Left ventricle myocardium inferior (tissue), 1 donor: ENCODE results near the gene ETV7. TPM values are rescaled to one million over a fixed set of nuclear protein-coding genes. Genes with fewer than 3 reads are reported as not detected.

ENCODE experiments used
- DNase-seq: peaks from one replicate; pipeline ENCODE4 v3.0.0-alpha.2; 2020
- H3K27ac ChIP-seq: fragments of 200-600 bp; replicated peaks from 2 replicates; pipeline ENCODE4 v1.8.0; 2021
- H3K27me3 ChIP-seq: fragments of 200-600 bp; 2 replicates; pipeline ENCODE4 v1.8.0; 2021; ENCODE audit warnings: low read depth
- H3K36me3 ChIP-seq: fragments of 200-600 bp; 2 replicates; pipeline ENCODE4 v1.8.0; 2021
- H3K4me1 ChIP-seq: fragments of 200-600 bp; 2 replicates; pipeline ENCODE4 v1.8.0; 2021
- H3K4me3 ChIP-seq: fragments of 200-600 bp; 2 replicates; pipeline ENCODE4 v1.8.0; 2021; ENCODE audit warnings: mild to moderate bottlenecking, moderate library complexity
- H3K9me3 ChIP-seq: fragments of 200-600 bp; replicated peaks from 2 replicates; pipeline ENCODE4 v1.8.0; 2021
- CTCF ChIP-seq: fragments of 200-600 bp; IDR thresholded peaks from 2 replicates; pipeline ENCODE4 v1.8.0; 2021; ENCODE audit warnings: antibody characterized with exemption, mild to moderate bottlenecking, borderline replicate concordance
- intact Hi-C: fragments of 100-400 bp; cut with micrococcal nuclease; formaldehyde crosslinking; loops from one replicate; pipeline ENCODE4 v1.11.0; 2022
- total RNA-seq: library from RNA; stranded (reverse); fragmentation: NEBNext Ultra II Directional; extraction: Animal tissue kit (Norgen Biotek cat#: 25700); gene quantifications from one replicate; pipeline ENCODE4 v1.2.1, GENCODE V29; 2021
- donor health status: DM: no; HTN: yes; CAD: no; lungs with severe emphysema.

The ETV7 gene
- total RNA-seq, 1 donor from 2014 or later, result not detected

GRCh38 chr6:36355819-36356218, 31.6 kb downstream of the ETV7 start:
- no peak overlapping the region for H3K27ac ChIP-seq
- H3K27me3 ChIP-seq, result peaks cover 74% of the 10 kb centered on the region
- peaks cover 36% of the 10 kb centered on the region for H3K4me1 ChIP-seq
- intact Hi-C loops, result loop anchor here (10.0 kb wide), 1 partner anchor 51 kb away; no protein-coding TSS in a partner anchor
- H3K9me3 ChIP-seq, result peaks cover 8% of the 10 kb centered on the region
- TF ChIP-seq CTCF, result no peak
- DNase-seq, result no peak
- no peaks in the 10 kb centered on the region for H3K36me3 ChIP-seq
- H3K4me3 ChIP-seq, result no peak overlapping the region

GRCh38 chr6:36353411-36353915, 34.0 kb downstream of the ETV7 start:
- Histone ChIP-seq H3K27ac (no peak overlapping the region), H3K4me3 (no peak overlapping the region), H3K4me1 (peaks cover 30% of the 10 kb centered on the region), H3K36me3 (no peaks in the 10 kb centered on the region), H3K9me3 (peaks cover 8% of the 10 kb centered on the region), H3K27me3 (peaks cover 78% of the 10 kb centered on the region)
- no peak for TF ChIP-seq CTCF
- intact Hi-C loops, result loop anchor here (10.0 kb wide), 1 partner anchor 49 kb away; no protein-coding TSS in a partner anchor
- DNase-seq, result no peak

GRCh38 chr6:36352477-36353157, 34.9 kb downstream of the ETV7 start:
- no peak for DNase-seq
- no peak for TF ChIP-seq CTCF
- Histone ChIP-seq H3K36me3 (no peaks in the 10 kb centered on the region), H3K27me3 (peaks cover 84% of the 10 kb centered on the region), H3K27ac (no peak overlapping the region), H3K4me3 (no peak overlapping the region), H3K4me1 (peaks cover 21% of the 10 kb centered on the region), H3K9me3 (peaks cover 8% of the 10 kb centered on the region)
- intact Hi-C loops, result loop anchor here (10.0 kb wide), 1 partner anchor 48 kb away; no protein-coding TSS in a partner anchor

GRCh38 chr6:36350681-36351571, 36.5 kb downstream of the ETV7 start:
- H3K27ac ChIP-seq, result no peak overlapping the region
- H3K27me3 ChIP-seq, result peaks cover 85% of the 10 kb centered on the region
- H3K4me1 ChIP-seq, result peaks cover 20% of the 10 kb centered on the region
- H3K4me3 ChIP-seq, result no peak overlapping the region
- intact Hi-C loops, result loop anchor here (10.0 kb wide), 1 partner anchor 46 kb away; no protein-coding TSS in a partner anchor
- H3K36me3 ChIP-seq, result no peaks in the 10 kb centered on the region
- H3K9me3 ChIP-seq, result peaks cover 8% of the 10 kb centered on the region
- no peak for DNase-seq
- TF ChIP-seq CTCF, result no peak

GRCh38 chr6:36350082-36350481, 37.4 kb downstream of the ETV7 start:
- no peak overlapping the region for H3K27ac ChIP-seq
- intact Hi-C loops, result loop anchor here (10.0 kb wide), 1 partner anchor 45 kb away; no protein-coding TSS in a partner anchor
- no peak for DNase-seq

More at GRCh38 chr6:36350082-36350481, 37.4 kb downstream of the ETV7 start:
- H3K4me1 ChIP-seq, result peaks cover 20% of the 10 kb centered on the region
- H3K9me3 ChIP-seq, result peaks cover 8% of the 10 kb centered on the region
- H3K27me3 ChIP-seq, result peaks cover 83% of the 10 kb centered on the region
- H3K36me3 ChIP-seq, result no peaks in the 10 kb centered on the region
- TF ChIP-seq CTCF, result no peak
- H3K4me3 ChIP-seq, result no peak overlapping the region
